ENCODE results near the gene TEDC2. TPM values are rescaled to one million over a fixed set of nuclear protein-coding genes. Genes with fewer than 3 reads are reported as not detected.

TEDC2 gene
- total and polyA plus RNA-seq, 9 of the 15 experiments (the other 6 are each of a cell fraction or from before 2014, with no cell fraction given): 0.75 to 57.0 (median 17.6) TPM

GRCh38 chr16:2513405-2514332 lies 53.8 kb downstream of the TEDC2 start, which contains the start of gene ATP6V0C (continued):
- peak in 1 of 2 experiments; percentile 78; a peak in 1 of 4 replicates for TF ChIP-seq MLLT1 (IDR thresholded peaks at IDR 0.05)
- TF ChIP-seq, protein P1, sequence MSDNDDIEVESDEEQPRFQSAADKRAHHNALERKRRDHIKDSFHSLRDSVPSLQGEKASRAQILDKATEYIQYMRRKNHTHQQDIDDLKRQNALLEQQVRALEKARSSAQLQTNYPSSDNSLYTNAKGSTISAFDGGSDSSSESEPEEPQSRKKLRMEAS (CRISPR knock-in tag; IDR thresholded peaks at IDR 0.05): 0 out of 2 replicates have a peak, but pooled peaks have one; percentile 20
- TF ChIP-seq ZBTB17 (CRISPR knock-in tag; IDR thresholded peaks at IDR 0.05): 0 out of 2 replicates have a peak, but pooled peaks have one; percentile 44
- TF ChIP-seq ZFPM2 (CRISPR knock-in tag; IDR thresholded peaks at IDR 0.05): no peak
- TF ChIP-seq ZNF140 (CRISPR knock-in tag; IDR thresholded peaks at IDR 0.05): no peak
- peak; percentile 55 for TF ChIP-seq GABPB1 (CRISPR knock-in tag; IDR thresholded peaks at IDR 0.05)
- TF ChIP-seq EHMT2 (IDR thresholded peaks at IDR 0.05): no peak
- TF ChIP-seq SREBF2 (CRISPR knock-in tag; IDR thresholded peaks at IDR 0.05): no peak
- TF ChIP-seq, protein P2, sequence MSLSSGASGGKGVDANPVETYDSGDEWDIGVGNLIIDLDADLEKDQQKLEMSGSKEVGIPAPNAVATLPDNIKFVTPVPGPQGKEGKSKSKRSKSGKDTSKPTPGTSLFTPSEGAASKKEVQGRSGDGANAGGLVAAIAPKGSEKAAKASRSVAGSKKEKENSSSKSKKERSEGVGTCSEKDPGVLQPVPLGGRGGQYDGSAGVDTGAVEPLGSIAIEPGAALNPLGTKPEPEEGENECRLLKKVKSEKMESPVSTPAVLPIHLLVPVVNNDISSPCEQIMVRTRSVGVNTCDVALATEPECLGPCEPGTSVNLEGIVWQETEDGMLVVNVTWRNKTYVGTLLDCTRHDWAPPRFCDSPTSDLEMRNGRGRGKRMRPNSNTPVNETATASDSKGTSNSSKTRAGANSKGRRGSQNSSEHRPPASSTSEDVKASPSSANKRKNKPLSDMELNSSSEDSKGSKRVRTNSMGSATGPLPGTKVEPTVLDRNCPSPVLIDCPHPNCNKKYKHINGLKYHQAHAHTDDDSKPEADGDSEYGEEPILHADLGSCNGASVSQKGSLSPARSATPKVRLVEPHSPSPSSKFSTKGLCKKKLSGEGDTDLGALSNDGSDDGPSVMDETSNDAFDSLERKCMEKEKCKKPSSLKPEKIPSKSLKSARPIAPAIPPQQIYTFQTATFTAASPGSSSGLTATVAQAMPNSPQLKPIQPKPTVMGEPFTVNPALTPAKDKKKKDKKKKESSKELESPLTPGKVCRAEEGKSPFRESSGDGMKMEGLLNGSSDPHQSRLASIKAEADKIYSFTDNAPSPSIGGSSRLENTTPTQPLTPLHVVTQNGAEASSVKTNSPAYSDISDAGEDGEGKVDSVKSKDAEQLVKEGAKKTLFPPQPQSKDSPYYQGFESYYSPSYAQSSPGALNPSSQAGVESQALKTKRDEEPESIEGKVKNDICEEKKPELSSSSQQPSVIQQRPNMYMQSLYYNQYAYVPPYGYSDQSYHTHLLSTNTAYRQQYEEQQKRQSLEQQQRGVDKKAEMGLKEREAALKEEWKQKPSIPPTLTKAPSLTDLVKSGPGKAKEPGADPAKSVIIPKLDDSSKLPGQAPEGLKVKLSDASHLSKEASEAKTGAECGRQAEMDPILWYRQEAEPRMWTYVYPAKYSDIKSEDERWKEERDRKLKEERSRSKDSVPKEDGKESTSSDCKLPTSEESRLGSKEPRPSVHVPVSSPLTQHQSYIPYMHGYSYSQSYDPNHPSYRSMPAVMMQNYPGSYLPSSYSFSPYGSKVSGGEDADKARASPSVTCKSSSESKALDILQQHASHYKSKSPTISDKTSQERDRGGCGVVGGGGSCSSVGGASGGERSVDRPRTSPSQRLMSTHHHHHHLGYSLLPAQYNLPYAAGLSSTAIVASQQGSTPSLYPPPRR (CRISPR knock-in tag; IDR thresholded peaks at IDR 0.05; ENCODE audit: borderline replicate concordance): no peak
- no peak for TF ChIP-seq SMARCA5 (IDR thresholded peaks at IDR 0.05)
- TF ChIP-seq CCAR2 (IDR thresholded peaks at IDR 0.05; ENCODE audit: low read depth, low read length): no peak
- TF ChIP-seq PRDM10 (IDR thresholded peaks at IDR 0.05; ENCODE audit: partially characterized antibody): peak; percentile 98
- TF ChIP-seq PTBP1 (IDR thresholded peaks at IDR 0.05; ENCODE audit: low read depth, low read length): no peak
- TF ChIP-seq JUNB (CRISPR knock-in tag; conservative IDR thresholded peaks at IDR 0.05): 0 out of 2 replicates have a peak, but pooled peaks have one; percentile 27
- TF ChIP-seq BCOR (IDR thresholded peaks at IDR 0.05): no peak
- peak; percentile 53; the same call in 1 of the 2 replicates for TF ChIP-seq ATF1 (CRISPR knock-in tag; IDR thresholded peaks at IDR 0.05)
- peak; percentile 97 for TF ChIP-seq ATF1 (tag; IDR thresholded peaks at IDR 0.05)
- peak; percentile 69 for TF ChIP-seq NFRKB (IDR thresholded peaks at IDR 0.05; ENCODE audit: low read depth)
- no peak for TF ChIP-seq NELFE (IDR thresholded peaks at IDR 0.05; ENCODE audit: insufficient read depth, insufficient read length)

Measured in K562 (cell line).